Measurements from ENCODE around the gene CCDC17.

DNA sequence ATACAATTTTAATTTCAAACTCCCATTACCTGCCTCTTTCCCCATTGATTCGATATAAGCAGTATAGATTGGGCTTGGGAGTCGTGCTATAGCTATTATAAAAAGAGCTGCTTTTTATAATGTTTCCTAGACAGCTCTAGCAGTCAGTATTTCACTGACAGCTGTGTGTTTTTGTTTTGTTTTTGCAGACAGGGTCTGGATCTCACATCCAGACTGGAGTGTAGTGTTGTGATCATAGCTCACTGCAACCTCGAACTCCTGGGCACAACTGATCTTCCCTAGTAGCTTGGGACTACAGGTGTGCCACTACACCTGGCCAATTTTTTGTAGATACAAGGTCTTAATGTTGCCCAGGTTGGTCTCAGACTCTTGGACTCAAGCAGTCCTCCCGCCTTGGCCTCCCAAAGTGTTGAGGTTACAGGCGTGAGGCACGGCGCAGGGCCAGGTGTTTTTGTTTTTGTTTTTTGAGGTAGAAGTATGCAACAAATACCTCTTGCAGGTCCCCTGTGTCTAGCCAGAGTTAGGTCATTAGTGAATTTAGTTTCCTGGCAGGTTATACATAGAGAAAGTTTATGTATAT is 38.3 kb downstream of the CCDC17 start:
- no peak for TF ChIP-seq POLR2A (IDR thresholded peaks at IDR 0.05)
- TF ChIP-seq, protein P1, sequence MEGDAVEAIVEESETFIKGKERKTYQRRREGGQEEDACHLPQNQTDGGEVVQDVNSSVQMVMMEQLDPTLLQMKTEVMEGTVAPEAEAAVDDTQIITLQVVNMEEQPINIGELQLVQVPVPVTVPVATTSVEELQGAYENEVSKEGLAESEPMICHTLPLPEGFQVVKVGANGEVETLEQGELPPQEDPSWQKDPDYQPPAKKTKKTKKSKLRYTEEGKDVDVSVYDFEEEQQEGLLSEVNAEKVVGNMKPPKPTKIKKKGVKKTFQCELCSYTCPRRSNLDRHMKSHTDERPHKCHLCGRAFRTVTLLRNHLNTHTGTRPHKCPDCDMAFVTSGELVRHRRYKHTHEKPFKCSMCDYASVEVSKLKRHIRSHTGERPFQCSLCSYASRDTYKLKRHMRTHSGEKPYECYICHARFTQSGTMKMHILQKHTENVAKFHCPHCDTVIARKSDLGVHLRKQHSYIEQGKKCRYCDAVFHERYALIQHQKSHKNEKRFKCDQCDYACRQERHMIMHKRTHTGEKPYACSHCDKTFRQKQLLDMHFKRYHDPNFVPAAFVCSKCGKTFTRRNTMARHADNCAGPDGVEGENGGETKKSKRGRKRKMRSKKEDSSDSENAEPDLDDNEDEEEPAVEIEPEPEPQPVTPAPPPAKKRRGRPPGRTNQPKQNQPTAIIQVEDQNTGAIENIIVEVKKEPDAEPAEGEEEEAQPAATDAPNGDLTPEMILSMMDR (IDR thresholded peaks at IDR 0.05) = no peak

Measured in testis (tissue), 2 donors.